NCI-H2171 treated with DMSO at 0.1 percent for 48 hours (cell line): ENCODE data around the gene THRA.

Experiments
- DNase-seq: peaks from one replicate; lab custom pipeline; 2025; lab: John Stamatoyannopoulos, UW

Gene THRA

GRCh38 chr17:40084477-40084876, 21.7 kb downstream of the THRA start:
- no peak for DNase-seq

GRCh38 chr17:40086150-40087044, 23.6 kb downstream of the THRA start:
- DNase-seq: peak; percentile 14

- DNase-seq: no peak
These were observed 24.5 kb downstream of the THRA start for GRCh38 chr17:40087049-40087794.

GRCh38 chr17:40087903-40088718, 25.3 kb downstream of the THRA start:
- no peak for DNase-seq

- no peak for DNase-seq
These were observed 26.5 kb downstream of the THRA start for GRCh38 chr17:40089077-40089895.

- DNase-seq: no peak
These were observed 27.7 kb downstream of the THRA start for GRCh38 chr17:40090237-40091119.

GRCh38 chr17:40091691-40092397, 29.1 kb downstream of the THRA start:
- peak; percentile 8 for DNase-seq

GRCh38 chr17:40092581-40092980, 29.8 kb downstream of the THRA start:
- peak; percentile 8 for DNase-seq

- DNase-seq: no peak
These were observed 30.3 kb downstream of the THRA start for GRCh38 chr17:40093005-40093579.

- no peak for DNase-seq
These were observed 30.9 kb downstream of the THRA start for GRCh38 chr17:40093580-40094201.

GRCh38 chr17:40094874-40095273, 32.1 kb downstream of the THRA start:
- DNase-seq: no peak

GRCh38 chr17:40095351-40095943, 32.7 kb downstream of the THRA start:
- DNase-seq: no peak

GRCh38 chr17:40095944-40096791, 33.4 kb downstream of the THRA start:
- DNase-seq: no peak

GRCh38 chr17:40097087-40097486, 34.3 kb downstream of the THRA start:
- DNase-seq: no peak

- no peak for DNase-seq
These were observed 35.4 kb downstream of the THRA start for GRCh38 chr17:40097931-40098845.

- DNase-seq: peak; percentile 71
These were observed 36.3 kb downstream of the THRA start for GRCh38 chr17:40098846-40099618.
